ENCODE measurements around the gene LRRC61.
"Not testable (repeated sequence)": the region's sequence is repeated elsewhere in the genome, so short reads cannot be mapped to it uniquely, and the experiment has no call there.

DNA sequence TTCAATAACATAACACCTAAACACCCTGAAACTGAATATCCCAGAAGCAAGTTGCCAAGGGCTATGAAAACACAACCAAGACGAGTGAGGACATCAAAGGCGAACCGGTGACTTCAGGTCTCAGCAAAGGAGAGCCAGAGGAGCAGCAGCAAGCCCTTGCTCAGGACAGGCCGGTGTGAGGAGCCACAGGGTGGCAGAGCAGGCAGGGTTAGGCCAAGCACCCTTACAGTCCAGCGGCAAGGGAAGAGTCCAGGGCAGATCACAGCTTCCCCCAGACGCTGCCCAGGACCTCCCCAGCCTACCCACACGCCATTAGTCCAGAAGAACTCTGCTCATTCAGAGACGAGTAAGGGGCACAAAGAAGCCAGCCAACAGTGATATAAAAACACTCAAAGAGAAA, 27.5 kb upstream of the LRRC61 start:
- TF ChIP-seq, protein P1, sequence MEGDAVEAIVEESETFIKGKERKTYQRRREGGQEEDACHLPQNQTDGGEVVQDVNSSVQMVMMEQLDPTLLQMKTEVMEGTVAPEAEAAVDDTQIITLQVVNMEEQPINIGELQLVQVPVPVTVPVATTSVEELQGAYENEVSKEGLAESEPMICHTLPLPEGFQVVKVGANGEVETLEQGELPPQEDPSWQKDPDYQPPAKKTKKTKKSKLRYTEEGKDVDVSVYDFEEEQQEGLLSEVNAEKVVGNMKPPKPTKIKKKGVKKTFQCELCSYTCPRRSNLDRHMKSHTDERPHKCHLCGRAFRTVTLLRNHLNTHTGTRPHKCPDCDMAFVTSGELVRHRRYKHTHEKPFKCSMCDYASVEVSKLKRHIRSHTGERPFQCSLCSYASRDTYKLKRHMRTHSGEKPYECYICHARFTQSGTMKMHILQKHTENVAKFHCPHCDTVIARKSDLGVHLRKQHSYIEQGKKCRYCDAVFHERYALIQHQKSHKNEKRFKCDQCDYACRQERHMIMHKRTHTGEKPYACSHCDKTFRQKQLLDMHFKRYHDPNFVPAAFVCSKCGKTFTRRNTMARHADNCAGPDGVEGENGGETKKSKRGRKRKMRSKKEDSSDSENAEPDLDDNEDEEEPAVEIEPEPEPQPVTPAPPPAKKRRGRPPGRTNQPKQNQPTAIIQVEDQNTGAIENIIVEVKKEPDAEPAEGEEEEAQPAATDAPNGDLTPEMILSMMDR (IDR thresholded peaks at IDR 0.05) = not testable (repeated sequence)
- TF ChIP-seq POLR2A, EP300, POLR2AphosphoS5 (IDR thresholded peaks at IDR 0.05): not testable (repeated sequence)

Measured in sigmoid colon (tissue), 4 donors.